ENCODE measurements around the gene NAGPA. TPM values are rescaled to one million over a fixed set of nuclear protein-coding genes. Genes with fewer than 3 reads are reported as not detected.

NAGPA gene
- polyA plus RNA-seq, 1 donor (not counting 4 experiments of a cell fraction or from before 2014, with no cell fraction given) = 5.0 TPM

DNA sequence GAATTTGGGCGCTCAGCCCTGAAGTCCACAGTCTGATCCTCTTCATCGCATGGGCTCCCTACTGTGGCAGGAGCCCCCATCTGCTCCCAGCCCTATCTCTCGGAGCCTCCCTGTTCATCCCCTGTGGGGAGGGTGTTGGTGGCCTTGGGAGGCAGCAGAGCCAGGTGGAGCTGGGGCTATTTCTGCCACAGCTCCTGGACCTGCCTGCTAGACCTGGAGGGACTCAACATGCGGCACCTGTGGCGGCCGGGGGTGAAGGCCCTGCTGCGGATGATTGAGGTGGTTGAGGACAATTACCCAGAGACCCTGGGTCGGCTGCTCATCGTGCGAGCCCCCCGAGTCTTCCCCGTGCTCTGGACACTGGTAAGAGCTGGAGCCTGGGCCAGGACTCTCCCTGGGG, 30.5 kb downstream of the NAGPA start:
- no peak overlapping the region for H2AFZ ChIP-seq (ENCODE audit: control insufficient read depth, low read length)
- no peaks in the 10 kb centered on the region for H3K9me1 ChIP-seq (ENCODE audit: control insufficient read depth, extremely low read depth, insufficient read depth, low read length)
- TF ChIP-seq CTCF (optimal IDR thresholded peaks at IDR 0.05 in 1 of 3, IDR thresholded peaks at IDR 0.05 in 1 of 3, conservative IDR thresholded peaks at IDR 0.05 in 1 of 3; ENCODE audit: extremely low read depth in 1 of 3, insufficient read depth in 2 of 3, low read length in 3 of 3) (no peak), EZH2 (IDR thresholded peaks at IDR 0.05; ENCODE audit: low read length) (no peak)
- no peaks in the 10 kb centered on the region for H3K36me3 ChIP-seq (ENCODE audit: control insufficient read depth in 2 of 2, extremely low read depth in 1 of 2, insufficient read depth in 2 of 2, low read length in 2 of 2)
- no peak overlapping the region for H3K4me2 ChIP-seq (ENCODE audit: control insufficient read depth, extremely low read depth, insufficient read depth, low read depth, low read length)
- no peak for DNase-seq (ENCODE audit: low read depth, low spot score)
- H3K27me3 ChIP-seq (ENCODE audit: control insufficient read depth, extremely low read depth, insufficient read depth, low read length) = no peaks in the 10 kb centered on the region
- H3K9me3 ChIP-seq (ENCODE audit: control insufficient read depth, low read depth, low read length) = no peaks in the 10 kb centered on the region
- H3K9ac ChIP-seq (ENCODE audit: control insufficient read depth, extremely low read depth, insufficient read depth, low read length) = no peak overlapping the region
- no peaks in the 10 kb centered on the region for H3K79me2 ChIP-seq (ENCODE audit: control insufficient read depth, insufficient read depth, low read length)
- dilution Hi-C loops (cut with MboI; ENCODE audit: extremely low pct_ligation_motif_present, low sequenced_read_pairs) = no loop called here
- H3K27ac ChIP-seq (ENCODE audit: control insufficient read depth, insufficient read depth, low read length) = no peak overlapping the region
- H4K20me1 ChIP-seq (ENCODE audit: control insufficient read depth, extremely low read depth, insufficient read depth, low read length) = no peaks in the 10 kb centered on the region
- H3K4me1 ChIP-seq (ENCODE audit: control insufficient read depth, extremely low read depth, insufficient read depth, low read length) = no peaks in the 10 kb centered on the region
- FAIRE-seq = no peak
- no peak overlapping the region for H3K4me3 ChIP-seq (ENCODE audit: control insufficient read depth in 2 of 3, extremely low read depth in 1 of 3, insufficient read depth in 2 of 3, low read depth in 1 of 3, low read length in 3 of 3)

DNA sequence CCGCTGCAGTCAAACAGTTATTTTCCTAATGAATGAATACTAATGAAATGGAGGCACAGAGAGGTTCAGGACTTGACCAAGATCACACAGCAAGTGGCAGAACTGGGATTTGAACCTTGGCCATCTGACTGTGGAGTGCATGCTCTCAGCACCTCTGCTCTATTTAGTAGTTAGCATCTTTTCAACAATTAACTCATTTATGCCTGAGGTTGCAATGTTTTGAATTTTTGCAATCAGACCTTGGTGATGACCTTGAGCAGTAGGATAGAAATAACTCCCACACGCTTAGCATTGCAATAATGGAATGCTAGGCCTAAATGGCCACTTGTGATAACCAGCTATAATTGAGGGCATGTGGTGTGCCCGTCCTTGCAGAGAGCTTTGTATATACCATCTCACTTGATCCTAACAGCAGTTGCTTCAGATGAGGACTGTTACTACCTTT, 31.0 kb downstream of the NAGPA start:
- Histone ChIP-seq H3K9me3 (ENCODE audit: control insufficient read depth, low read depth, low read length) (no peaks in the 10 kb centered on the region), H3K9ac (ENCODE audit: control insufficient read depth, extremely low read depth, insufficient read depth, low read length) (no peak overlapping the region), H3K27ac (ENCODE audit: control insufficient read depth, insufficient read depth, low read length) (no peak overlapping the region), H3K79me2 (ENCODE audit: control insufficient read depth, insufficient read depth, low read length) (no peaks in the 10 kb centered on the region), H3K27me3 (ENCODE audit: control insufficient read depth, extremely low read depth, insufficient read depth, low read length) (no peaks in the 10 kb centered on the region), H2AFZ (ENCODE audit: control insufficient read depth, low read length) (no peak overlapping the region), H3K36me3 (ENCODE audit: control insufficient read depth in 2 of 2, extremely low read depth in 1 of 2, insufficient read depth in 2 of 2, low read length in 2 of 2) (no peaks in the 10 kb centered on the region), H3K4me1 (ENCODE audit: control insufficient read depth, extremely low read depth, insufficient read depth, low read length) (no peaks in the 10 kb centered on the region), H3K4me3 (ENCODE audit: control insufficient read depth in 2 of 3, extremely low read depth in 1 of 3, insufficient read depth in 2 of 3, low read depth in 1 of 3, low read length in 3 of 3) (no peak overlapping the region), H4K20me1 (ENCODE audit: control insufficient read depth, extremely low read depth, insufficient read depth, low read length) (no peaks in the 10 kb centered on the region), H3K9me1 (ENCODE audit: control insufficient read depth, extremely low read depth, insufficient read depth, low read length) (no peaks in the 10 kb centered on the region), H3K4me2 (ENCODE audit: control insufficient read depth, extremely low read depth, insufficient read depth, low read depth, low read length) (no peak overlapping the region)
- TF ChIP-seq CTCF (optimal IDR thresholded peaks at IDR 0.05 in 1 of 3, IDR thresholded peaks at IDR 0.05 in 1 of 3, conservative IDR thresholded peaks at IDR 0.05 in 1 of 3; ENCODE audit: extremely low read depth in 1 of 3, insufficient read depth in 2 of 3, low read length in 3 of 3) = no peak
- TF ChIP-seq EZH2 (IDR thresholded peaks at IDR 0.05; ENCODE audit: low read length) = no peak
- DNase-seq (ENCODE audit: low read depth, low spot score) (no peak), FAIRE-seq (no peak)
- dilution Hi-C loops (cut with MboI; ENCODE audit: extremely low pct_ligation_motif_present, low sequenced_read_pairs) = no loop called here

All from keratinocyte (primary cell).